ENCODE results near the gene BAG1.

BAG1 gene

GRCh38 chr9:33264473-33265177 is at the start of gene BAG1, which contains the start of gene CHMP5:
Gene BAG1 (minus strand): TSS chr9:33264708.
Gene CHMP5 (plus strand): TSS chr9:33265049. CDS start chr9:33265079, 30 bp downstream.
- DNase-seq (ENCODE audit: low read depth): peak; percentile 100

DNA sequence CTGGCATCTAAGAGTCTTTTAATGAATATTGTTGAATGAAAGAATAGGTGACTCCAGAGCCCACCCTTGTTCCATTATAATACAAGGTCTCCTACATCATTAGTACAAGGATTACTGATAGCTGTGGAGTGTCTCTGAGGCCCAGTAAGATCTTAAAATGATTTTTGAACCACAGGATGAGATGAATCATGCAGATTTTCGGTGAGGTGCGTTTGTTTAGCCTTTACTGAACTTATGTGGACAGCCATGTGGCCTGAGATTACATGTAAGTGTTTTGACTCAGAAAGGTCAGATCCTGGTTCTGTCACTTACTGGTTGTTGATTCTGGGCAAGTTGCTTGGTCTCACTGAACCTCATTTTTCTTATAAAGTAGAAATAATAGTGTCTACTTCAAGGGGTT is 47.4 kb upstream of the BAG1 start:
- DNase-seq (ENCODE audit: low read depth): no peak

DNA sequence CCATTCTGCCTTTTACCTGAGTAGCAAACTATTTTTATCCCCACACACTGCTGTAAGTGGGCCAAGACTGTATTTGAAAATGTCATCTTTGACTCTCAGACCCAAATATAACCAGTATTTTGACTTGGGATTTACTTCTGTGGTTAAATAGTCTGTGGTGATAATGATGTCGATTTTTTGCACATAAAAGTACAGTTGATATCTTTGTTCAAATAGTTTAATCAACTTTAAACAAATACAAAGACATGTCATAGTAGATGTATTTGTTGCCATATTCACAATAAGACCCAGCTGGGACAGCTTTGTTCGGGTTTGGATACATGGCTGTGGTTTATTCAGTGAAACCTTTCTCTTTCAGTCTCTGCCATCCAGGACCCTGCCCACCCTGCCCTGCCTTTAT is 46.2 kb upstream of the BAG1 start:
- no peak for DNase-seq (ENCODE audit: low read depth)

GRCh38 chr9:33309903-33310302 is 45.4 kb upstream of the BAG1 start:
- DNase-seq (ENCODE audit: low read depth): no peak

DNA sequence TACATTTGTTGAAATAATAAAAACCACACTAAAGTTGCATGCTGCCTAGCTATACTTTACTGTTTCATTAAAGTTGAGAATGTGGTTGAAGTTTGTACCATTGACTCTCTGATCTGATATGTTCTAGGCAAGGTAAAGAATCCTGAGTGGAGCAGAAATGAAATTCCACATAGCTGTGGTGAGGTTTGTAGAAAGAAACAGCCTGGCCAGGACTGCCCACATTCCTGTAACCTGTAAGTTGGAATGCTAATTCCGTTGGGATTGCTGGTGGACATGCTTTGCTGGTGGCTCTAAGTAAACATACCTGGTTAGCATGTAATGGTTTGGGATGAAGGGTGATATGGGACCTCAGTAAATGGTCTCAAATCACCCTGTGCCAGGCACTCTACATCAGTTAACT is 42.6 kb upstream of the BAG1 start:
- no peak for DNase-seq (ENCODE audit: low read depth)

- DNase-seq (ENCODE audit: low read depth): no peak
Measured at GRCh38 chr9:33306037-33306436, 41.5 kb upstream of the BAG1 start.

DNA sequence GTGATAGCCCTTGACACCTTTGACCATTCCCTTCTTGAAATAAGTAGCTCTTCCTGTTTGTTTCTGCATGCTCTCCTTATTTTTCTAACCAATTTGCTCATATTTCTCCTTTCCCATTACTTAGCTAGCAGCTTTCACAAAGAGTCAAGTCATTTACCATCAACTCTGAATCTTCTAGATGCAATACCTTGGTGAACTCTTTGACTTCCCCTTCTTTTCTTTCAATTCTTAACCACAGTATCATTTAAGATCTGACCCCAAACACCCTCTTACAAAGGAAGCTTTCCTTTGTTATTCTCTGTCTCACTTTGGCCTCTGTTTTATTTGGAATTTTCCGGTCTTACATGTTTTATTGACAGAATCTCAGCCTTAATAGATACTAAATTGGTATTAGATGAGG is 39.9 kb upstream of the BAG1 start:
- DNase-seq (ENCODE audit: low read depth): no peak

- DNase-seq (ENCODE audit: low read depth): no peak
Measured at GRCh38 chr9:33300546-33300945, 36.0 kb upstream of the BAG1 start.

- DNase-seq (ENCODE audit: low read depth): no peak
Measured at GRCh38 chr9:33297432-33297831, 32.9 kb upstream of the BAG1 start.

DNA sequence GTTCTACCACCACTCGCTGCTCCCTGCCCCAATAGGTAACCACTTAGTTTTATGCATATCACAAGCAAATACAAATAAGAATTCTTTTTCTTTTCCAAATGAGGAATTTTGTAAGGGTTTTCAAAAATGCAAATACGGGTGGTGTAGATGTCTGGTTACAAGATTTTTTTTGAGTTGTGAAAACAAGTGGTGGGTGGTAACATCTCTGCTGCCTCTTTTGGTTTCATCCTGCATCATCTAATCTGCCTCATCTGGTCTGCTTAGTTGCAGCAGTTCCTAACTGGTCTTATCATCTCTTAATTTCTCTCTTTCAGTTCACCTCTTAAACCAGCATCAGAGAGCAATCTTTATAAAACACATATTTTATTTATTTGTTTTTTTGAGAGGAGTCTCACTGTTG is 31.1 kb upstream of the BAG1 start:
- no peak for DNase-seq (ENCODE audit: low read depth)

DNA sequence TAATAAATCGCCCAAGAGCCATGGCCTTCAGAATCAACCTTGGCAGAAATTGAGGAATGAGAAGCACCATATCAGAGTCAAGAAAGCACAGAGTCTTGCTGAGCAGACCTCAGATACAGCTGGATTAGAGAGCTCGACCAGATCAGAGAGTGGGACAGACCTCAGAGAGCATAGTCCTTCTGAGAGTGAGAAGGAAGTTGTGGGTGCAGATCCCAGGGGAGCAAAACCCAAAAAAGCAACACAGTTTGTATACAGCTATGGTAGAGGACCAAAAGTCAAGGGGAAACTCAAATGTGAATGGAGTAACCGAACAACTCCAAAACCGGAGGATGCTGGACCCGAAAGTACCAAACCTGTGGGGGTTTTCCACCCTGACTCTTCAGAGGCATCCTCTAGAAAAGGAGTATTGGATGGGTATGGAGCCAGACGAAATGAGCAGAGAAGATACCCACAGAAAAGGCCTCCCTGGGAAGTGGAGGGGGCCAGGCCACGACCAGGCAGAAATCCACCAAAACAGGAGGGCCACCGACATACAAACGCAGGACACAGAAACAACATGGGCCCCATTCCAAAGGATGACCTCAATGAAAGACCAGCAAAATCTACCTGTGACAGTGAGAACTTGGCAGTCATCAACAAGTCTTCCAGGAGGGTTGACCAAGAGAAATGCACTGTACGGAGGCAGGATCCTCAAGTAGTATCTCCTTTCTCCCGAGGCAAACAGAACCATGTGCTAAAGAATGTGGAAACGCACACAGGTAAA is 30.3 kb upstream of the BAG1 start:
- no peak for DNase-seq (ENCODE audit: low read depth)

GRCh38 chr9:33293782-33294181 is 29.3 kb upstream of the BAG1 start:
- no peak for DNase-seq (ENCODE audit: low read depth)

GRCh38 chr9:33291901-33292300 is 27.4 kb upstream of the BAG1 start:
- no peak for DNase-seq (ENCODE audit: low read depth)

- no peak for DNase-seq (ENCODE audit: low read depth)
Measured at GRCh38 chr9:33291031-33291397, 26.5 kb upstream of the BAG1 start.

GRCh38 chr9:33290247-33291030 is 25.9 kb upstream of the BAG1 start, which contains the start of gene NFX1:
Gene NFX1 (plus strand): TSS chr9:33290516. CDS start chr9:33290573, 57 bp downstream.
- peak; percentile 98 for DNase-seq (ENCODE audit: low read depth)

- DNase-seq (ENCODE audit: low read depth): no peak
Measured at GRCh38 chr9:33289936-33290246, 25.4 kb upstream of the BAG1 start.

DNA sequence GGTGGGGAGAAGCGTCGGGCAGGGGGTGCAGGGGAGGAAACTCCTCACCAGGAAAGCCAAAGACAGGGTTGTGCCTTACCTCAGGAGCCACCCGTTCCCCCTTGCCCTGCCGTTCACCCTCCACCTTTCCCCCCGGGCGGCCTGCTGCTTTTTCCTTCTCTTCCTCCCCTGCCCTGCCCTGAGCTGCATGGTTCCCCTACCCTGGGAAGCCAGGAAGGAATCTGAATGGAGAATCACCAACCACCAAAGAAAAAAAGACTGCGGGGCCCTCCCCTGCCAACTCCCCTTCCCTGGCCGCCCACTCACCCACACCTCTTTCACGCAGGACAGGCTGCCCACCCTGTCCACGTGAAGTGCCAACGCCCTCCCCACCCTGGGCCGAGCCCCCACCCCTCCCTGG is 25.0 kb upstream of the BAG1 start:
- DNase-seq (ENCODE audit: low read depth): no peak

GRCh38 chr9:33288828-33289483 is 24.4 kb upstream of the BAG1 start:
- no peak for DNase-seq (ENCODE audit: low read depth)

- DNase-seq (ENCODE audit: low read depth): no peak
Measured at GRCh38 chr9:33288235-33288634, 23.7 kb upstream of the BAG1 start.

- DNase-seq (ENCODE audit: low read depth): no peak
Measured at GRCh38 chr9:33287087-33287490, 22.6 kb upstream of the BAG1 start.

DNA sequence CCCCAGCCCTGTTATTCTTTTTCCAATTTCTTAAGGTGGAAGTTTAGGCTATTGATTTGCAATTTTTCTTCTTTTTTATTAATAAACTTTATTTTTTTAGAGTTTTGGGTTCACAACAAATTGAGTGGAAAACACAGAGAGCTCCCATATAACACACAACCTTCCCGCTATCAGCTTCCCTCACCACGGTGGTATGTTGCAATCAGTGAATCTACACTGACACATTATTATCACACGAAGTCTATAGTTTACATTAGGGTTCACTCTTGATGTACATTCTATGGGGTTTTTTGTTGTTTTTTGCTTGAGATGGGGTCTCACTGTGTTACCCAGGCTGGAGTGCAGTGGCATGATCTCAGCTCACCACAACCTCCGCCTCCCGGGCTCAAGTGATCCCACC is 21.0 kb upstream of the BAG1 start:
- no peak for DNase-seq (ENCODE audit: low read depth)

- no peak for DNase-seq (ENCODE audit: low read depth)
Measured at GRCh38 chr9:33277484-33277883, 13.0 kb upstream of the BAG1 start.

DNA sequence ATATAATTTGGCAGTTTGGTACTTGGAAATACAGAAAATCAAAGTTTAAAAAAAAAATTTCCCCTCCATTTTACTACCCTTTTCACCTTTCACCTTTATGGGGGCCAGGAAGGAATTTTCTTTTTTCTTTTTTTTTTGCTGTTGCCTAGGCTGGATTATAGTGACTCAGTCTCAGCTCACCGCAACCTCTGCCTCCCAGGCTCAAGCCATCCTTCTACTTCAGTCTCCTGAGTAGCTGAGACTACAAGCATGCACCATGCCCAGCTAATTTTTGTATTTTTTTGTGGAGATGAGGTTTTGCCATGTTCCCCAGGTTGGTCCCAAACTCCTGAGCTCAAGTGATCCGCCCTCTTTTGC is 9.4 kb upstream of the BAG1 start:
- DNase-seq (ENCODE audit: low read depth): no peak
